H1 (cell line): Measurements from ENCODE around the gene GET3. TPM values are rescaled to one million over a fixed set of nuclear protein-coding genes. Genes with fewer than 3 reads are reported as not detected.
A peak's percentile ranks its signal among the peaks of the same experiment; 100 is the strongest.

Experiments used
- CTCF ChIA-PET: fragments of 300-600 bp; sonication (Branson Sonifier 250); formaldehyde crosslinking; loops from one replicate; lab custom pipeline; 2021; ENCODE audit not compliant: partially characterized antibody; lab: Charles Lee
- POLR2A ChIA-PET: fragments of 300-600 bp; sonication (Branson Sonifier 250); formaldehyde crosslinking; loops from one replicate; lab custom pipeline; 2021; ENCODE audit warnings: inconsistent platforms; ENCODE audit not compliant: partially characterized antibody; lab: Charles Lee
- DNase-seq, 2 experiments: peaks; one replicate each; pipeline versions ENCODE4 v3.0.0 to v3.0.0-alpha.2; 2010 to 2022; ENCODE audit warnings: low spot score in 2 of 2, low read depth in 1 of 2, mixed read lengths in 1 of 2
- FAIRE-seq: peaks from 2 replicates; lab custom pipeline; 2011; peaks lifted over from hg19 to GRCh38; lab: Jason Lieb, UNC
- H2AFZ ChIP-seq: 2 replicates; pipeline ENCODE4 v1.8.1; 2012; ENCODE audit warnings: low read length, inconsistent platforms
- H2AK5ac ChIP-seq: 2 replicates; pipeline ENCODE4 v1.6.1; 2013; ENCODE audit warnings: low read depth, low read length
- H2BK120ac ChIP-seq: replicated peaks from 2 replicates; pipeline ENCODE3; 2013; ENCODE audit warnings: low read depth, low read length, inconsistent platforms
- H2BK12ac ChIP-seq: 2 replicates; pipeline ENCODE4 v1.6.1; 2013; ENCODE audit warnings: low read depth, low read length
- H2BK15ac ChIP-seq: 2 replicates; pipeline ENCODE4 v1.6.1; 2013; ENCODE audit warnings: low read length
- H2BK20ac ChIP-seq: 2 replicates; pipeline ENCODE4 v1.6.1; 2013; ENCODE audit warnings: low read length
- H2BK5ac ChIP-seq: 2 replicates; pipeline ENCODE4 v1.6.1; 2013; ENCODE audit warnings: low read depth, low read length
- H3K14ac ChIP-seq: 2 replicates; pipeline ENCODE4 v1.6.1; 2013; ENCODE audit warnings: inconsistent platforms; ENCODE audit not compliant: insufficient read length
- H3K18ac ChIP-seq: 2 replicates; pipeline ENCODE4 v1.6.1; 2013; ENCODE audit warnings: low read length; ENCODE audit errors: extremely low read depth
- H3K23ac ChIP-seq: 2 replicates; pipeline ENCODE4 v1.6.1; 2013; ENCODE audit warnings: inconsistent platforms; ENCODE audit not compliant: insufficient read length
- H3K23me2 ChIP-seq: 2 replicates; pipeline ENCODE4 v1.6.1; 2013; ENCODE audit warnings: low read depth, low read length
- H3K27ac ChIP-seq: 2 replicates; pipeline ENCODE4 v1.6.1; 2011; ENCODE audit warnings: low read depth, low read length, inconsistent platforms
- H3K27me3 ChIP-seq, 4 experiments: replicated peaks in 1 of 4; 1 replicate in 1 of 4; 2 replicates in 3 of 4; pipeline versions ENCODE4 v1.6.1 to v1.8.1; 2011 to 2013; ENCODE audit warnings: low read length in 3 of 4, mild to moderate bottlenecking in 3 of 4, inconsistent platforms in 2 of 4, mixed read lengths in 2 of 4, moderate library complexity in 1 of 4; ENCODE audit not compliant: control insufficient read depth in 3 of 4, insufficient read depth in 3 of 4; ENCODE audit errors: extremely low read depth in 1 of 4
- H3K36me3 ChIP-seq, 4 experiments: 2 replicates each; pipeline versions ENCODE4 v1.6.1 to v1.8.1; 2011 to 2013; ENCODE audit warnings: mild to moderate bottlenecking in 4 of 4, low read length in 3 of 4, moderate library complexity in 2 of 4, control low read depth in 1 of 4, inconsistent platforms in 1 of 4; ENCODE audit not compliant: insufficient read depth in 4 of 4, control insufficient read depth in 2 of 4
- H3K4ac ChIP-seq: replicated peaks from 2 replicates; pipeline ENCODE3; 2013; ENCODE audit warnings: low read length, low read depth, mixed read lengths, inconsistent platforms; ENCODE audit not compliant: insufficient read length
- H3K4me1 ChIP-seq, 4 experiments: replicated peaks in 1 of 4; 1 replicate in 1 of 4; 2 replicates in 3 of 4; pipeline versions ENCODE4 v1.6.1 to v1.8.1; 2011 to 2013; ENCODE audit warnings: low read length in 3 of 4, inconsistent platforms in 2 of 4, mixed read lengths in 1 of 4; ENCODE audit not compliant: insufficient read depth in 4 of 4, control insufficient read depth in 3 of 4
- H3K4me2 ChIP-seq, 2 experiments: 2 replicates each; pipeline versions ENCODE4 v1.6.1 to v1.8.1; 2011 to 2013; ENCODE audit warnings: low read depth in 2 of 2, low read length in 2 of 2, control low read depth in 1 of 2, inconsistent platforms in 1 of 2, mild to moderate bottlenecking in 1 of 2; ENCODE audit not compliant: insufficient read depth in 1 of 2
- H3K4me3 ChIP-seq, 4 experiments: fragments of 200-600, 300-600 bp in 1 of 4; sonication (generic), shearing (Covaris generic), sonication (Bioruptor Twin) in 1 of 4; 2 replicates each; pipeline versions ENCODE4 v1.5.1 to v1.8.1; 2011 to 2016; ENCODE audit warnings: low read length in 4 of 4, low read depth in 3 of 4, control low read depth in 2 of 4, inconsistent platforms in 2 of 4, mild to moderate bottlenecking in 2 of 4, mixed read lengths in 1 of 4, moderate library complexity in 1 of 4; ENCODE audit not compliant: insufficient read depth in 2 of 4; ENCODE audit errors: extremely low read depth in 1 of 4
- H3K56ac ChIP-seq: replicated peaks from 2 replicates; pipeline ENCODE3; 2013; ENCODE audit warnings: low read depth, mild to moderate bottlenecking, mixed read lengths, low read length, inconsistent platforms; ENCODE audit not compliant: insufficient read length
- H3K79me1 ChIP-seq: 2 replicates; pipeline ENCODE4 v1.6.1; 2013; ENCODE audit warnings: low read depth, low read length, control low read depth
- H3K79me2 ChIP-seq, 2 experiments: 2 replicates each; pipeline versions ENCODE4 v1.6.1 to v1.8.1; 2012 to 2013; ENCODE audit warnings: low read length in 2 of 2, mild to moderate bottlenecking in 2 of 2, inconsistent platforms in 1 of 2; ENCODE audit not compliant: insufficient read depth in 2 of 2, control insufficient read depth in 1 of 2
- H3K9ac ChIP-seq, 4 experiments: replicated peaks in 1 of 4; 1 replicate in 1 of 4; 2 replicates in 3 of 4; pipeline versions ENCODE4 v1.6.1 to v1.8.1; 2011 to 2013; ENCODE audit warnings: low read depth in 3 of 4, low read length in 3 of 4, control low read depth in 2 of 4, mild to moderate bottlenecking in 2 of 4, moderate library complexity in 2 of 4, inconsistent platforms in 1 of 4; ENCODE audit errors: extremely low read depth in 1 of 4
- H3K9me3 ChIP-seq, 2 experiments: 2 replicates each; pipeline versions ENCODE4 v1.6.1 to v1.8.1; 2012 to 2013; ENCODE audit warnings: mild to moderate bottlenecking in 2 of 2, moderate library complexity in 2 of 2, control low read depth in 1 of 2, inconsistent platforms in 1 of 2, low read depth in 1 of 2, low read length in 1 of 2, mixed read lengths in 1 of 2; ENCODE audit not compliant: insufficient read depth in 2 of 2
- H4K20me1 ChIP-seq, 2 experiments: replicated peaks in 1 of 2; 2 replicates each; pipeline versions ENCODE3 to v1.8.1; 2011 to 2013; ENCODE audit warnings: inconsistent platforms in 2 of 2, low read length in 2 of 2, mild to moderate bottlenecking in 1 of 2; ENCODE audit not compliant: insufficient read depth in 2 of 2, control insufficient read depth in 1 of 2
- H4K5ac ChIP-seq: 2 replicates; pipeline ENCODE4 v1.6.1; 2013; ENCODE audit warnings: low read length, low read depth, mixed read lengths, inconsistent platforms; ENCODE audit not compliant: insufficient read length
- H4K8ac ChIP-seq: 2 replicates; pipeline ENCODE4 v1.8.0; 2013; ENCODE audit warnings: mild to moderate bottlenecking, moderate library complexity, low read length, inconsistent platforms; ENCODE audit not compliant: insufficient read depth; ENCODE audit errors: extremely low read depth
- H4K91ac ChIP-seq: replicated peaks from 2 replicates; pipeline ENCODE3; 2013; ENCODE audit warnings: low read length, mixed read lengths, inconsistent platforms; ENCODE audit not compliant: insufficient read length
- ATF2 ChIP-seq: IDR thresholded peaks from 2 replicates; pipeline ENCODE4 v1.6.1; 2012; ENCODE audit warnings: low read length, inconsistent platforms
- ATF3 ChIP-seq: IDR thresholded peaks from 2 replicates; pipeline ENCODE4 v1.6.1; 2011; ENCODE audit warnings: low read depth, mild to moderate bottlenecking, low read length; ENCODE audit not compliant: insufficient read depth
- EP300 ChIP-seq, 2 experiments: IDR thresholded peaks; 1 replicate in 1 of 2; 2 replicates in 1 of 2; pipeline ENCODE4 v1.6.1; 2011 to 2012; ENCODE audit warnings: low read depth in 2 of 2, low read length in 2 of 2, mild to moderate bottlenecking in 2 of 2, borderline replicate concordance in 1 of 2, inconsistent platforms in 1 of 2, moderate library complexity in 1 of 2
- EZH2 ChIP-seq: fragments of 200-600 bp; sonication (generic); IDR thresholded peaks from 2 replicates; pipeline ENCODE4 v1.7.1; 2012; ENCODE audit warnings: low read depth, mild to moderate bottlenecking, moderate library complexity, low read length, inconsistent platforms; ENCODE audit not compliant: severe bottlenecking
- HDAC6 ChIP-seq: IDR thresholded peaks from one replicate; pipeline ENCODE4 v1.7.1; 2012; ENCODE audit warnings: low read depth, mild to moderate bottlenecking, inconsistent platforms, low read length, moderate library complexity
- SRF ChIP-seq: IDR thresholded peaks from 2 replicates; pipeline ENCODE4 v1.6.1; 2011; ENCODE audit warnings: mild to moderate bottlenecking, low read depth, low read length, moderate library complexity
- SUZ12 ChIP-seq: fragments of 200-600 bp; sonication (generic); IDR thresholded peaks from 2 replicates; pipeline ENCODE4 v1.6.1; 2012; ENCODE audit warnings: mild to moderate bottlenecking, inconsistent platforms, low read length, moderate library complexity, mixed read lengths
- WGBS, 2 experiments: shearing (Covaris generic) in 1 of 2; methylation state at CpG; one replicate each; pipeline versions ENCODE4 v1.1.6 to v1.1.7; 2013 to 2015; ENCODE audit warnings: low lambda C conversion rate in 2 of 2, mixed read lengths in 2 of 2, inconsistent platforms in 1 of 2, low coverage in 1 of 2, missing lambda C conversion rate in 1 of 2; ENCODE audit not compliant: insufficient replicate concordance in 2 of 2, insufficient coverage in 1 of 2, insufficient read length in 1 of 2; ENCODE audit errors: extremely low coverage in 1 of 2, missing lambda C conversion rate in 1 of 2; 5-methylcytosine and 5-hydroxymethylcytosine counted together
- polyA plus RNA-seq, 7 experiments: library from polyadenylated mRNA; depleted of rRNA in 3 of 7; stranded (reverse) in 5 of 7; unstranded in 2 of 7; fragments of >200 nt in 5 of 7; fragments of 200-250 nt in 2 of 7; gene quantifications; 1 replicate in 5 of 7; 2 replicates in 1 of 7; 4 replicates in 1 of 7; pipeline versions ENCODE4 v1.2.1 to v1.2.3, GENCODE V29; 2011 to 2013; ENCODE audit warnings: missing spikeins in 2 of 7, mixed read lengths in 2 of 7
- total RNA-seq: library from RNA; stranded (reverse); fragmentation: NEBNext Ultra II Directional; extraction: Animal tissue kit (Norgen Biotek cat#: 25700); gene quantifications from 2 replicates; pipeline ENCODE4 v1.2.1, GENCODE V29; 2021

Gene GET3
- total and polyA plus RNA-seq, 2 of the 8 experiments (the other 6 are each of a cell fraction or from before 2014, with no cell fraction given): 105 to 297 TPM

GRCh38 chr19:12757544-12758274 is 20.4 kb downstream of the GET3 start:
- peak overlapping the region in 2 of 4 experiments; percentile 25 to 38; a peak in 2 of 7 replicates for H3K9ac ChIP-seq
- DNase-seq (peak; percentile 83 to 95), FAIRE-seq (no peak)
- H4K91ac ChIP-seq: no peak overlapping the region
- H2BK12ac ChIP-seq: no peak overlapping the region
- no peak overlapping the region for H3K23ac ChIP-seq
- H3K4me3 ChIP-seq: peak overlapping the region; percentile 12 to 59 (median 27); a peak in 6 of 8 replicates
- no peaks in the 10 kb centered on the region for H3K9me3 ChIP-seq
- no peak overlapping the region for H2BK20ac ChIP-seq
- H3K4ac ChIP-seq: no peak overlapping the region
- H3K18ac ChIP-seq: peak overlapping the region; percentile 32; the same call in 1 of the 2 replicates
- no peak overlapping the region for H2BK15ac ChIP-seq
- 7% methylated on average over 60 of the region's 60 CpGs; no CpG with 5 or more reads in 1 of the 2 experiments for WGBS, 2 experiments
- peak overlapping the region; percentile 2 to 86 for H3K4me2 ChIP-seq
- H2BK5ac ChIP-seq: no peak overlapping the region
- H4K5ac ChIP-seq: no peak overlapping the region
- ChIA-PET CTCF (interaction anchor here (0.8 to 17.5 kb wide), 13 partner anchors 9 to 116 kb away, joined by 3 to 288 read pairs (median 11); partner anchors contain the start of genes GET3, HOOK2, JUNB and PRDX2), POLR2A (interaction anchor here (0.6 to 6.5 kb wide), 21 partner anchors 8 to 80 kb away, joined by 3 to 50 read pairs (median 4); partner anchors contain the start of genes DHPS, GET3, PRDX2 and RTBDN)
- H4K20me1 ChIP-seq: no peaks in the 10 kb centered on the region
- no peak overlapping the region for H3K14ac ChIP-seq
- H3K23me2 ChIP-seq: peaks cover 2% of the 10 kb centered on the region; the same call in 1 of the 2 replicates
- peaks cover 0 to 6% (median 2%) of the 10 kb centered on the region in 4 experiments; a peak in 3 of 7 replicates for H3K4me1 ChIP-seq
- 0 out of 2 replicates have a peak overlapping the region, but pooled peaks have one; percentile 84 for H2AFZ ChIP-seq
- H3K79me1 ChIP-seq: no peaks in the 10 kb centered on the region
- peak overlapping the region; percentile 62; the same call in 1 of the 2 replicates for H4K8ac ChIP-seq
- H3K36me3 ChIP-seq: peaks cover 1 to 3% (median 3%) of the 10 kb centered on the region in 4 experiments; a peak in 4 of 8 replicates
- H3K79me2 ChIP-seq: no peaks in the 10 kb centered on the region
- H3K27me3 ChIP-seq: no peaks in the 10 kb centered on the region; a peak in 1 of 7 replicates
- H3K27ac ChIP-seq: no peak overlapping the region
- H2BK120ac ChIP-seq: no peak overlapping the region
- H3K56ac ChIP-seq: no peak overlapping the region
- H2AK5ac ChIP-seq: no peak overlapping the region
- TF ChIP-seq EZH2 (no peak), ATF2 (no peak), EP300 (IDR thresholded peaks at IDR 0.05; ENCODE audit: borderline replicate concordance in 1 of 2, low read depth in 2 of 2, low read length in 2 of 2) (no peak; a peak in 1 of 3 replicates), SUZ12 (no peak), ATF3 (no peak), SRF (no peak), HDAC6 (no peak)
